SK-N-SH (cell line): ENCODE results near the gene PCSK2. TPM values are rescaled to one million over a fixed set of nuclear protein-coding genes. Genes with fewer than 3 reads are reported as not detected.

ENCODE experiments used
- CTCF ChIA-PET: fragments of 300-600, 350-600 bp; formaldehyde crosslinking; extraction: SDS; loops from one replicate; lab custom pipeline; 2021; lab: Yijun Ruan, JAX
- POLR2A ChIA-PET: fragments of 350-600 bp; sonication (Branson Sonifier 250); formaldehyde crosslinking; extraction: SDS; loops from one replicate; lab custom pipeline; 2020; ENCODE audit warnings: antibody characterized with exemption, inconsistent platforms; lab: Yijun Ruan, JAX
- DNase-seq: peaks from one replicate; pipeline ENCODE4 v3.0.0; 2012
- H2AFZ ChIP-seq: fragments of 200-600 bp; sonication (generic); 2 replicates; pipeline ENCODE4 v1.8.1; 2016; ENCODE audit warnings: antibody characterized with exemption, mild to moderate bottlenecking, low read depth
- H3F3A ChIP-seq: fragments of 200-600 bp; sonication (generic); replicated peaks from 2 replicates; pipeline ENCODE3; 2016; ENCODE audit warnings: antibody characterized with exemption, mild to moderate bottlenecking; ENCODE audit not compliant: insufficient read depth
- H3K27ac ChIP-seq, 2 experiments: fragments of 200-500 bp in 1 of 2; fragments of 200-600 bp in 1 of 2; sonication (Bioruptor generic) in 1 of 2; sonication (generic), shearing (Covaris generic) in 1 of 2; 2 replicates each; pipeline versions ENCODE4 v1.5.1 to v1.6.1; 2014 to 2016; ENCODE audit warnings: low read depth in 2 of 2, inconsistent platforms in 1 of 2, low read length in 1 of 2, mild to moderate bottlenecking in 1 of 2, mixed read lengths in 1 of 2
- H3K27me3 ChIP-seq: fragments of 200-600 bp; sonication (generic), shearing (Covaris generic); 2 replicates; pipeline ENCODE4 v1.6.1; 2016; ENCODE audit warnings: mixed run types; ENCODE audit not compliant: insufficient read depth
- H3K36me3 ChIP-seq, 2 experiments: fragments of 200-500 bp in 1 of 2; fragments of 200-600 bp in 1 of 2; sonication (Bioruptor generic) in 1 of 2; sonication (generic) in 1 of 2; replicated peaks in 1 of 2; 2 replicates each; pipeline versions ENCODE3 to v1.5.1; 2014 to 2016; ENCODE audit warnings: low read length in 1 of 2, mild to moderate bottlenecking in 1 of 2; ENCODE audit not compliant: insufficient read depth in 2 of 2, control insufficient read depth in 1 of 2
- H3K4me1 ChIP-seq, 2 experiments: fragments of 200-500 bp in 1 of 2; fragments of 200-600 bp in 1 of 2; sonication (Bioruptor generic) in 1 of 2; sonication (generic), shearing (Covaris generic) in 1 of 2; 2 replicates each; pipeline versions ENCODE4 v1.5.1 to v1.6.1; 2014 to 2016; ENCODE audit warnings: low read depth in 1 of 2, low read length in 1 of 2, mixed run types in 1 of 2; ENCODE audit not compliant: insufficient read depth in 2 of 2, control insufficient read depth in 1 of 2
- H3K4me2 ChIP-seq: fragments of 200-600 bp; sonication (generic), shearing (Covaris generic); 2 replicates; pipeline ENCODE4 v1.6.1; 2017; ENCODE audit warnings: mixed run types
- H3K4me3 ChIP-seq, 2 experiments: fragments of 200-500 bp in 1 of 2; fragments of 200-600 bp in 1 of 2; sonication (Bioruptor generic) in 1 of 2; sonication (generic), shearing (Covaris generic) in 1 of 2; 2 replicates each; pipeline versions ENCODE4 v1.5.1 to v1.8.1; 2014 to 2016; ENCODE audit warnings: low read depth in 2 of 2, inconsistent platforms in 1 of 2, low read length in 1 of 2, mild to moderate bottlenecking in 1 of 2, mixed read lengths in 1 of 2, moderate library complexity in 1 of 2
- H3K79me2 ChIP-seq: fragments of 200-600 bp; sonication (generic); 2 replicates; pipeline ENCODE4 v1.8.1; 2017; ENCODE audit warnings: mild to moderate bottlenecking; ENCODE audit not compliant: insufficient read depth
- H3K9ac ChIP-seq: fragments of 200-600 bp; sonication (generic); 2 replicates; pipeline ENCODE4 v1.6.1; 2017; ENCODE audit warnings: mixed run types
- H3K9me2 ChIP-seq: fragments of 200-600 bp; sonication (generic); 2 replicates; pipeline ENCODE4 v1.6.1; 2017; ENCODE audit warnings: mixed run types
- H3K9me3 ChIP-seq: fragments of 200-600 bp; sonication (generic); 2 replicates; pipeline ENCODE4 v1.6.1; 2017; ENCODE audit warnings: mixed run types, mild to moderate bottlenecking, moderate library complexity
- H4K20me1 ChIP-seq: fragments of 200-600 bp; sonication (generic); 2 replicates; pipeline ENCODE4 v1.6.1; 2017; ENCODE audit warnings: mild to moderate bottlenecking, mixed run types; ENCODE audit not compliant: insufficient read depth
- CHD2 ChIP-seq: fragments of 150-350 bp; IDR thresholded peaks from 2 replicates; pipeline ENCODE4 v1.6.1; 2018; ENCODE audit warnings: low read length; ENCODE audit not compliant: partially characterized antibody
- EP300 ChIP-seq, 2 experiments: IDR thresholded peaks; 2 replicates each; pipeline versions ENCODE4 v1.4.0 to v1.6.1; 2012; ENCODE audit warnings: borderline replicate concordance in 1 of 2, low read depth in 1 of 2, low read length in 1 of 2
- EZH2phosphoT487 ChIP-seq: fragments of 200-600 bp; sonication (generic); IDR thresholded peaks from 2 replicates; pipeline ENCODE4 v1.6.1; 2017; ENCODE audit warnings: low read depth, mixed run types, mild to moderate bottlenecking, antibody characterized with exemption, moderate library complexity, borderline replicate concordance
- FOXJ3 ChIP-seq: sonication (generic); formaldehyde crosslinking; IDR thresholded peaks from 2 replicates; pipeline ENCODE4 v1.5.1; 2020; ENCODE audit warnings: mild to moderate bottlenecking, missing genetic modification reagents
- GATA2 ChIP-seq: sonication (generic); formaldehyde crosslinking; IDR thresholded peaks from 2 replicates; pipeline ENCODE4 v1.5.0; 2020; ENCODE audit warnings: mild to moderate bottlenecking, missing genetic modification reagents
- NFIC ChIP-seq: IDR thresholded peaks from 2 replicates; pipeline ENCODE4 v1.4.0; 2012; ENCODE audit warnings: borderline replicate concordance
- NRF1 ChIP-seq: IDR thresholded peaks from 2 replicates; pipeline ENCODE4 v1.6.1; 2012; ENCODE audit warnings: low read depth, mild to moderate bottlenecking, low read length
- PBX3 ChIP-seq: IDR thresholded peaks from 2 replicates; pipeline ENCODE4; 2012
- RAD21 ChIP-seq: IDR thresholded peaks from 2 replicates; pipeline ENCODE4 v1.6.1; 2012; ENCODE audit warnings: mild to moderate bottlenecking, low read length
- RCOR1 ChIP-seq: fragments of 150-350 bp; IDR thresholded peaks from 2 replicates; pipeline ENCODE4 v1.6.1; 2017; ENCODE audit warnings: antibody characterized with exemption, low read length
- RXRA ChIP-seq: IDR thresholded peaks from 2 replicates; pipeline ENCODE4 v1.4.0; 2012; ENCODE audit warnings: low read depth, mild to moderate bottlenecking, borderline replicate concordance
- SIN3A ChIP-seq: IDR thresholded peaks from 2 replicates; pipeline ENCODE4 v1.6.1; 2012; ENCODE audit warnings: low read depth, mild to moderate bottlenecking, low read length, moderate library complexity, borderline replicate concordance
- SMC3 ChIP-seq: IDR thresholded peaks from 2 replicates; pipeline ENCODE4 v1.6.1; 2012; ENCODE audit warnings: low read depth, low read length, improper control_type of control experiment
- TAF1 ChIP-seq: IDR thresholded peaks from 2 replicates; pipeline ENCODE4 v1.6.1; 2012; ENCODE audit warnings: low read depth, mild to moderate bottlenecking, low read length, moderate library complexity, borderline replicate concordance
- YY1 ChIP-seq: IDR thresholded peaks from 2 replicates; pipeline ENCODE4 v1.4.0; 2012; ENCODE audit warnings: low read depth, mild to moderate bottlenecking
- WGBS: methylation state at CpG from one replicate; pipeline ENCODE4 v1.1.6; 2017; ENCODE audit warnings: low lambda C conversion rate; 5-methylcytosine and 5-hydroxymethylcytosine counted together
- polyA plus RNA-seq, 3 experiments: library from polyadenylated mRNA; depleted of rRNA; stranded (reverse); fragments of >200 nt; gene quantifications; 2 replicates each; pipeline ENCODE4 v1.2.3, GENCODE V29; 2012
- TF ChIP-seq, protein P1 (sequence below): fragments of 200-600 bp; sonication (generic); IDR thresholded peaks from 2 replicates; pipeline ENCODE4 v1.6.1; 2017; ENCODE audit warnings: antibody characterized with exemption, mild to moderate bottlenecking, moderate library complexity
- TF ChIP-seq, protein P2 (sequence below): IDR thresholded peaks from 2 replicates; pipeline ENCODE4 v1.4.0; 2012; ENCODE audit warnings: low read depth, borderline replicate concordance
- TF ChIP-seq, protein P3 (sequence below): fragments of 150-350 bp; IDR thresholded peaks from 2 replicates; pipeline ENCODE4 v1.6.1; 2017; ENCODE audit warnings: antibody characterized with exemption, low read length, low read depth, borderline replicate concordance

The PCSK2 gene
- polyA plus RNA-seq, 1 of the 3 experiments (the other 2 are of a cell fraction) = not detected

GRCh38 chr20:17343656-17344452, 117.0 kb downstream of the PCSK2 start:
- TF ChIP-seq CHD2 = no peak
- TF ChIP-seq, protein P1, sequence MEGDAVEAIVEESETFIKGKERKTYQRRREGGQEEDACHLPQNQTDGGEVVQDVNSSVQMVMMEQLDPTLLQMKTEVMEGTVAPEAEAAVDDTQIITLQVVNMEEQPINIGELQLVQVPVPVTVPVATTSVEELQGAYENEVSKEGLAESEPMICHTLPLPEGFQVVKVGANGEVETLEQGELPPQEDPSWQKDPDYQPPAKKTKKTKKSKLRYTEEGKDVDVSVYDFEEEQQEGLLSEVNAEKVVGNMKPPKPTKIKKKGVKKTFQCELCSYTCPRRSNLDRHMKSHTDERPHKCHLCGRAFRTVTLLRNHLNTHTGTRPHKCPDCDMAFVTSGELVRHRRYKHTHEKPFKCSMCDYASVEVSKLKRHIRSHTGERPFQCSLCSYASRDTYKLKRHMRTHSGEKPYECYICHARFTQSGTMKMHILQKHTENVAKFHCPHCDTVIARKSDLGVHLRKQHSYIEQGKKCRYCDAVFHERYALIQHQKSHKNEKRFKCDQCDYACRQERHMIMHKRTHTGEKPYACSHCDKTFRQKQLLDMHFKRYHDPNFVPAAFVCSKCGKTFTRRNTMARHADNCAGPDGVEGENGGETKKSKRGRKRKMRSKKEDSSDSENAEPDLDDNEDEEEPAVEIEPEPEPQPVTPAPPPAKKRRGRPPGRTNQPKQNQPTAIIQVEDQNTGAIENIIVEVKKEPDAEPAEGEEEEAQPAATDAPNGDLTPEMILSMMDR = no peak
- no peak for TF ChIP-seq EP300 (IDR thresholded peaks at IDR 0.05; ENCODE audit: borderline replicate concordance in 1 of 2, low read depth in 1 of 2, low read length in 1 of 2)
- TF ChIP-seq YY1 = no peak
- TF ChIP-seq SMC3 = no peak
- TF ChIP-seq TAF1 = no peak
- TF ChIP-seq, protein P2, sequence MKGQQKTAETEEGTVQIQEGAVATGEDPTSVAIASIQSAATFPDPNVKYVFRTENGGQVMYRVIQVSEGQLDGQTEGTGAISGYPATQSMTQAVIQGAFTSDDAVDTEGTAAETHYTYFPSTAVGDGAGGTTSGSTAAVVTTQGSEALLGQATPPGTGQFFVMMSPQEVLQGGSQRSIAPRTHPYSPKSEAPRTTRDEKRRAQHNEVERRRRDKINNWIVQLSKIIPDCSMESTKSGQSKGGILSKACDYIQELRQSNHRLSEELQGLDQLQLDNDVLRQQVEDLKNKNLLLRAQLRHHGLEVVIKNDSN = no peak
- TF ChIP-seq PBX3 = no peak
- no peak for TF ChIP-seq RCOR1
- TF ChIP-seq EZH2phosphoT487 = no peak
- TF ChIP-seq RAD21 = no peak
- no peak for TF ChIP-seq FOXJ3 (CRISPR knock-in tag)
- no peak for TF ChIP-seq NRF1
- POLR2A ChIA-PET = no interaction called here
- no peaks in the 10 kb centered on the region for H3K9me3 ChIP-seq
- WGBS = 53% methylated on average over 13 of the region's 13 CpGs
- H3K79me2 ChIP-seq = no peaks in the 10 kb centered on the region
- no peak overlapping the region for H3K9ac ChIP-seq
- CTCF ChIA-PET = no interaction called here
- no peaks in the 10 kb centered on the region for H4K20me1 ChIP-seq
- no peaks in the 10 kb centered on the region for H3K27me3 ChIP-seq
- H3F3A ChIP-seq = no peaks in the 10 kb centered on the region
- no peaks in the 10 kb centered on the region for H3K36me3 ChIP-seq
- no peak overlapping the region for H3K27ac ChIP-seq
- H3K4me1 ChIP-seq = no peaks in the 10 kb centered on the region; a peak in 1 of 4 replicates
- no peak overlapping the region for H3K4me3 ChIP-seq
- no peak overlapping the region for H2AFZ ChIP-seq
- H3K9me2 ChIP-seq = no peaks in the 10 kb centered on the region
- no peak for DNase-seq
- no peak overlapping the region for H3K4me2 ChIP-seq

DNA sequence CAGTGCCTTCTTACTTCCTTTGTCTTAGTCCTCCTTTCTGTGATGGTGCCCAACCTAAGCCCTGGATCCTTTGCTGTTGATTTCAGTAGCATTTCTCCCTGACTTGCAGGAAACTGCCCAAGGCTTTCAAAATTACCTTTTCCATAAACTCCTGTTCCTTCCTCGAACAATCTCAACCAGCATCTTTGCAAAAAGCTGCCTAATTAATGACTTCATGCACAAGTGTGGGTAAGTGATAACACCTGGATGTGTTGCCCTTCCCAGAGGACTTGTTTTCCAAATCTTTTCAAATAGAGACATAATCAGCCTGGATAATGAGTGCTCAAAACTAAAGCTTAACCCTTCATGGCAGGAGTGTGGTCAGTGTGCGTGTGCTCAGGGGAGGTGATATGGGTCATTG, 118.0 kb downstream of the PCSK2 start:
- Histone ChIP-seq H3K9ac (no peak overlapping the region), H3K9me3 (no peaks in the 10 kb centered on the region), H2AFZ (no peak overlapping the region), H3K27ac (no peak overlapping the region), H3K4me2 (no peak overlapping the region)
- DNase-seq = no peak
- CTCF ChIA-PET = no interaction called here
- POLR2A ChIA-PET = no interaction called here
- TF ChIP-seq, protein P2 = no peak
- TF ChIP-seq PBX3 (no peak), RXRA (no peak), GATA2 (no peak), SMC3 (no peak), NFIC (no peak), TAF1 (no peak), NRF1 (no peak), RCOR1 (no peak), SIN3A (no peak)
- TF ChIP-seq, protein P3, sequence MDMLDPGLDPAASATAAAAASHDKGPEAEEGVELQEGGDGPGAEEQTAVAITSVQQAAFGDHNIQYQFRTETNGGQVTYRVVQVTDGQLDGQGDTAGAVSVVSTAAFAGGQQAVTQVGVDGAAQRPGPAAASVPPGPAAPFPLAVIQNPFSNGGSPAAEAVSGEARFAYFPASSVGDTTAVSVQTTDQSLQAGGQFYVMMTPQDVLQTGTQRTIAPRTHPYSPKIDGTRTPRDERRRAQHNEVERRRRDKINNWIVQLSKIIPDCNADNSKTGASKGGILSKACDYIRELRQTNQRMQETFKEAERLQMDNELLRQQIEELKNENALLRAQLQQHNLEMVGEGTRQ = no peak
- TF ChIP-seq, all 33 proteins: peak for 0
- Histone ChIP-seq H3K27me3 (no peaks in the 10 kb centered on the region), H3K4me3 (no peak overlapping the region), H3K79me2 (no peaks in the 10 kb centered on the region), H3K9me2 (no peaks in the 10 kb centered on the region), H3K36me3 (no peaks in the 10 kb centered on the region), H3F3A (no peaks in the 10 kb centered on the region), H3K4me1 (no peaks in the 10 kb centered on the region; a peak in 1 of 4 replicates), H4K20me1 (no peaks in the 10 kb centered on the region)
- WGBS = 9% methylated on average over 2 of the region's 2 CpGs
